ENCODE measurements around the gene SPECC1L.
A peak's percentile ranks its signal among the peaks of the same experiment; 100 is the strongest.
"Not testable (repeated sequence)": the region's sequence is repeated elsewhere in the genome, so short reads cannot be mapped to it uniquely, and the experiment has no call there.

SPECC1L gene

DNA sequence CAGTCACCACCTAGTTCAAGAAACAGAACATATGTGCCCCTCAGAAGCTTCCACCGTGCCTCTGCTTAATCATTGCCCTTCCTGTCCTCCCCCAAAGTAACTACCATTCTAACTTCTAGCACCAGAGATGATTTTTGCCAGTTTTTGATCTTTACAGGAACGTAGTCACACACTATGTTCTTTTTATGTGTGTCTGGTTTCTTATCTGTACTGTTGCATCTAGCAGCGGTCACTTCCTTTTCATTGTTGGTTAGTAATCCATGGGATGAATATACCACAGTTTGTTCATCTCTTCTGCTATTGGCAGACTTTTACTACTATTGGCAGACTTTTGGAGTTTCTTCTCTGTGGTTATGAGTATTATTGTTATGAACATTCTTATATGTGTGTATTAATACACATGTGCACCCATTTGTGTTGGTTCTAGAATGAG, 34.6 kb downstream of the SPECC1L start:
- no peaks in the 10 kb centered on the region for H3K27me3 Mint-ChIP-seq
- H3K4me1 Mint-ChIP-seq: peaks cover 57% of the 10 kb centered on the region
- no peak overlapping the region for H3K4me3 Mint-ChIP-seq
- peaks cover 53% of the 10 kb centered on the region for H3K36me3 Mint-ChIP-seq
- no peak for DNase-seq
- H3K9me3 Mint-ChIP-seq: peaks cover 4% of the 10 kb centered on the region
- peak overlapping the region; percentile 59 for H3K27ac Mint-ChIP-seq
- CTCF ChIA-PET: no interaction called here

DNA sequence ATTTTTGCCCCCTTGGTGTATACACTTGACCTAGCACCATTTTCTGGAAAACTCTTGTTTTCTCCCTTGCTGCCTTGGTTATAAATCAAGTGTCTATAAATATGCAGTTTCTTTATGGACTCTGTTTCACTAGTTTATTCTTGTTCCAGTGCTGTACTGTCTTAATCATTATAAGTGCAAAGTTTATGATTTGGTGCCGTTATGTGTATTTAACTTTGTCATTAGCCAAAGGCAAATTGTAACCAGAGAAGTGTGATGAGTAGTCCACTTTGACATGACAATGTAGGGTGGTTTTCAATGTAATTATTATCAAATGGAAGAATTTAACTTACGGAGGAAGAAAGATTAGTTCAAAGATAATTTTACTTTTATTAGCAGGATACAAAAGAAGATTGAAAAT, 40.3 kb downstream of the SPECC1L start:
- H3K4me3 Mint-ChIP-seq: no peak overlapping the region
- CTCF ChIA-PET: no interaction called here
- no peak for DNase-seq
- peaks cover 13% of the 10 kb centered on the region for H3K4me1 Mint-ChIP-seq
- peaks cover 4% of the 10 kb centered on the region for H3K9me3 Mint-ChIP-seq
- no peak overlapping the region for H3K27ac Mint-ChIP-seq
- H3K27me3 Mint-ChIP-seq: no peaks in the 10 kb centered on the region
- peaks cover 50% of the 10 kb centered on the region for H3K36me3 Mint-ChIP-seq

DNA sequence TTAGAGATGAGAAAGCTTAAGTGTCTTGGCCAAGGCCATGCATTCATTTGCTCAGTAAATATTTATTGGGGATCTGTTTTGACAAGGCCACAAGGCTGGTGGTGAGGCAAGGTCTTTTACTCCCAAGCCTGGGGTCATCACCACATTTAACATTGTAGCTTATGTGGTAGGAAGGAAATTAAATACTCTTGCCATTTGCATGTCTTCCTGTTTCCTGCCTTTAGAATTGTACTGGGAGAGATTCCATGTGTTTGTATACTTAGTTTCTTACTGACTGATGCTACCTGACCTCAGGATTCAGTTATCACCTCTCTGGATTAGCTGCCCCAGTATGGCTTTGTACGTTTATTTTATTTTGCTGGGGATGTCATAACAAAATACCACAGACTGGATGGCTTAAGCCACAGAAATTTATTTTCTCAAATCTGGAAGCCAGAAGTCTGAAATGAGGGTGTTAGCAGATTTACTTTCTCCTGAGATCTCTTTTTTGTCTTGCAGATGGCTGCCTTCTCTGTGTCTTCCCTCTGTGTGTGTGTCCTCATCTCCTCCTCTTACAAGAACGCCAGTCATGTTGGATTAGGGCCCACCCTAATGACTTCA, 44.8 kb downstream of the SPECC1L start:
- H3K36me3 Mint-ChIP-seq: peaks cover 30% of the 10 kb centered on the region
- no peaks in the 10 kb centered on the region for H3K27me3 Mint-ChIP-seq
- H3K4me3 Mint-ChIP-seq: no peak overlapping the region
- peaks cover 10% of the 10 kb centered on the region for H3K4me1 Mint-ChIP-seq
- CTCF ChIA-PET: interaction anchor here (0.9 kb wide), 1 partner anchor 17 kb away, joined by 3 read pairs; no protein-coding TSS in a partner anchor
- peak overlapping the region; percentile 31 for H3K27ac Mint-ChIP-seq
- DNase-seq: no peak
- no peaks in the 10 kb centered on the region for H3K9me3 Mint-ChIP-seq

DNA sequence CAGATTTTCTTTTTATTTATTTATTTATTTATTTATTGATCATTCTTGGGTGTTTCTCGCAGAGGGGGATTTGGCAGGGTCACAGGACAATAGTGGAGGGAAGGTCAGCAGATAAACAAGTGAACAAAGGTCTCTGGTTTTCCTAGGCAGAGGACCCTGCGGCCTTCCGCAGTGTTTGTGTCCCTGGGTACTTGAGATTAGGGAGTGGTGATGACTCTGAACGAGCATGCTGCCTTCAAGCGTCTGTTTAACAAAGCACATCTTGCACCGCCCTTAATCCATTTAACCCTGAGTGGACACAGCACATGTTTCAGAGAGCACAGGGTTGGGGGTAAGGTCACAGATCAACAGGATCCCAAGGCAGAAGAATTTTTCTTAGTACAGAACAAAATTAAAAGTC, 45.6 kb downstream of the SPECC1L start:
- peaks cover 26% of the 10 kb centered on the region for H3K36me3 Mint-ChIP-seq
- H3K27me3 Mint-ChIP-seq, H3K4me3 Mint-ChIP-seq, H3K27ac Mint-ChIP-seq, CTCF ChIA-PET, DNase-seq, H3K9me3 Mint-ChIP-seq, H3K4me1 Mint-ChIP-seq: not testable (repeated sequence)

DNA sequence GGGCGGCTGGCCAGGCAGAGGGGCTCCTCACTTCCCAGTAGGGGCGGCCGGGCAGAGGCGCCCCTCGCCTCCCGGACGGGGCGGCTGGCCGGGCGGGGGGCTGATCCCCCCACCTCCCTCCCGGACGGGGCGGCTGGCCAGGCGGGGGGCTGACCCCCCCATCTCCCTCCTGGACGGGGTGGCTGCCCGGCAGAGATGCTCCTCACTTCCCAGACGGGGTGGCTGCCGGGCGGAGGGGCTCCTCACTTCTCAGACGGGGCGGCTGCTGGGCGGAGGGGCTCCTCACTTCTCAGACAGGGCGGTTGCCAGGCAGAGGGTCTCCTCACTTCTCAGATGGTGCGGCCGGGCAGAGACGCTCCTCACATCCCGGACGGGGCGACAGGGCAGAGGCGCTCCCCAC, 46.9 kb downstream of the SPECC1L start:
- H3K4me3 Mint-ChIP-seq, CTCF ChIA-PET, DNase-seq, H3K27ac Mint-ChIP-seq, H3K27me3 Mint-ChIP-seq, H3K9me3 Mint-ChIP-seq: not testable (repeated sequence)
- Mint-ChIP-seq H3K36me3 (peaks cover 38% of the 10 kb centered on the region), H3K4me1 (peaks cover 12% of the 10 kb centered on the region)

DNA sequence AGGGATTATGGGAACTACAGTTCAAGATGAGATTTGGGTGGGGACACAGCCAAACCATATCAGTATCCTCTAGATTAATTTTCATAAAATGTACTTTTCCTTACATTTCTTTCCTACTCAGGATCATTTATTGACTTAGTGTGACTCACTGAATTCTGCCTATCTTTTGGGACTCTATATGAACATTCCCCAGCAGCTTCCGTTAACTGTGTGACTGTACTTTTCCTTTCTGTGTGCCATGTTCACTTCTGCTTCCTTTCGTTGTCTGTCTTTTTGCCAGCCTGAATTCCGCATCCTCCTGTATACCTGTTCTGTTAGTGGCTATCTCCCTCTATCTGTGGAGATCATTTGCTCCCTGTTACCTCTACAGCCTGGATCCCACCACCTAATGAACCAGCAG, 48.8 kb downstream of the SPECC1L start:
- CTCF ChIA-PET: no interaction called here
- Mint-ChIP-seq H3K9me3 (no peaks in the 10 kb centered on the region), H3K4me3 (no peak overlapping the region), H3K4me1 (peaks cover 20% of the 10 kb centered on the region), H3K36me3 (peaks cover 33% of the 10 kb centered on the region), H3K27me3 (no peaks in the 10 kb centered on the region), H3K27ac (no peak overlapping the region)
- DNase-seq: no peak

DNA sequence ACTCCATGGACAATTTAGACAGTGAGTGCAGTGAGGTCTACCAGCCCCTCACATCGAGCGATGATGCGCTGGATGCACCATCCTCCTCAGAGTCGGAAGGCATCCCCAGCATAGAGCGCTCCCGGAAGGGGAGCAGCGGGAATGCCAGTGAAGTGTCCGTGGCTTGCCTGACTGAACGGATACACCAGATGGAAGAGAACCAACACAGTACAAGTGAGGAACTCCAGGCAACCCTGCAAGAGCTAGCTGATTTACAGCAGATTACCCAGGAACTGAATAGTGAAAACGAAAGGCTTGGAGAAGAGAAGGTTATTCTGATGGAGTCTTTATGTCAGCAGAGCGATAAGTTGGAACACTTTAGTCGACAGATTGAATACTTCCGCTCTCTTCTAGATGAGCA, 51.4 kb downstream of the SPECC1L start:
- Mint-ChIP-seq H3K4me1 (peaks cover 29% of the 10 kb centered on the region), H3K27me3 (no peaks in the 10 kb centered on the region), H3K36me3 (peaks cover 20% of the 10 kb centered on the region), H3K9me3 (no peaks in the 10 kb centered on the region), H3K4me3 (no peak overlapping the region), H3K27ac (no peak overlapping the region)
- no peak for DNase-seq
- CTCF ChIA-PET: interaction anchor here (1.2 to 3.1 kb wide), 4 partner anchors 50 to 204 kb away, joined by 3 to 20 read pairs (median 4); no protein-coding TSS in a partner anchor

DNA sequence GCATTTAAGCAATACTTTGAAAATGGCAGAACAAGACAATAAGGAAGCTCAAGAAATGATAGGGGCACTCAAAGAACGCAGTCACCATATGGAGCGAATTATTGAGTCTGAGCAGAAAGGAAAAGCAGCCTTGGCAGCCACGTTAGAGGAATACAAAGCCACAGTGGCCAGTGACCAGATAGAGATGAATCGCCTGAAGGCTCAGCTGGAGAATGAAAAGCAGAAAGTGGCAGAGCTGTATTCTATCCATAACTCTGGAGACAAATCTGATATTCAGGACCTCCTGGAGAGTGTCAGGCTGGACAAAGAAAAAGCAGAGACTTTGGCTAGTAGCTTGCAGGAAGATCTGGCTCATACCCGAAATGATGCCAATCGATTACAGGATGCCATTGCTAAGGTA, 51.9 kb downstream of the SPECC1L start:
- DNase-seq: no peak
- H3K4me1 Mint-ChIP-seq: peaks cover 29% of the 10 kb centered on the region
- H3K4me3 Mint-ChIP-seq: no peak overlapping the region
- no peaks in the 10 kb centered on the region for H3K9me3 Mint-ChIP-seq
- H3K27me3 Mint-ChIP-seq: no peaks in the 10 kb centered on the region
- H3K36me3 Mint-ChIP-seq: peaks cover 22% of the 10 kb centered on the region
- CTCF ChIA-PET: interaction anchor here (1.2 to 3.1 kb wide), 5 partner anchors 50 to 203 kb away, joined by 3 to 20 read pairs (median 6); no protein-coding TSS in a partner anchor
- no peak overlapping the region for H3K27ac Mint-ChIP-seq

DNA sequence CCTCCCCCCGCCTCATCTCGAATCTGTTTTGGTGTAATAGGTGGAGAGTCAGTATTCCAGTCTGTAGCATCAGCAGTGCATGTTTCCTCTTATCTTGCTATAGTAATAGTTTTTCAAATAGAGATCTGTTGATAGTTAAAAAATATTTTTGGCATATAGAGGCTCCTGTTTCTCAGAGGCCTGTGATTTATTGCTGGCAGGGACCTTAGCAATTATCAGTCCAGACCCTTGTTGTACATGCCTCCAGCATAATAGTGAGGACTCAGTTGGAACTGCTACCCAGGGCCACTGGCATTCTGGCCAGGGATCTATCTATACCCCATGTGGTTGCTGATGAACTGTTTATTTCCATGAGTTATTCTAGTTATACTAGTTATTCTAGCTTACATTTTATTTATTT, 52.6 kb downstream of the SPECC1L start:
- H3K36me3 Mint-ChIP-seq: peaks cover 26% of the 10 kb centered on the region
- CTCF ChIA-PET: interaction anchor here (0.9 to 3.1 kb wide), 6 partner anchors 12 to 203 kb away, joined by 3 to 20 read pairs (median 8); no protein-coding TSS in a partner anchor
- H3K27me3 Mint-ChIP-seq: no peaks in the 10 kb centered on the region
- no peak overlapping the region for H3K27ac Mint-ChIP-seq
- H3K4me3 Mint-ChIP-seq: no peak overlapping the region
- no peak for DNase-seq
- peaks cover 34% of the 10 kb centered on the region for H3K4me1 Mint-ChIP-seq
- H3K9me3 Mint-ChIP-seq: no peaks in the 10 kb centered on the region

DNA sequence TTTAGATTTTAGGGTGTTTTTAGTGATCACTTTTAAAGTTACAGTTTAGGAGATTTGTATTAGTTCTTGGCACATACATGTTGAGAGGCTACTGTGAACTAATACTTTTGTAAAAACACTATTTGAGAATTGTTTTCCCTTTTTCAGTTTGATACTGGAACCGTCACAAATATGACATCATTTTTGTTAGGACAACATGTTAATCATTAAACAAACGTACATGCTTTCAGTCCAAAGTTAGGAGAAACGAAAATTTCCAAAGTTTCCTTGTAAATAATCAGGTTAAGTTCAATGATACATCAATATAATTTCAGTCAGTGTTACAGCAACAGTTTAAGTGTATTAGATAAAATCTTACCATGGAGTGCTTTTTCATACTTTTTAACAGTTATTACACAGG, 53.1 kb downstream of the SPECC1L start:
- peaks cover 35% of the 10 kb centered on the region for H3K4me1 Mint-ChIP-seq
- H3K27me3 Mint-ChIP-seq: no peaks in the 10 kb centered on the region
- peak overlapping the region; percentile 76 for H3K27ac Mint-ChIP-seq
- H3K9me3 Mint-ChIP-seq: no peaks in the 10 kb centered on the region
- H3K36me3 Mint-ChIP-seq: peaks cover 27% of the 10 kb centered on the region
- no peak for DNase-seq
- H3K4me3 Mint-ChIP-seq: no peak overlapping the region
- CTCF ChIA-PET: interaction anchor here (0.9 to 2.5 kb wide), 4 partner anchors 12 to 202 kb away, joined by 3 to 12 read pairs (median 8); no protein-coding TSS in a partner anchor

DNA sequence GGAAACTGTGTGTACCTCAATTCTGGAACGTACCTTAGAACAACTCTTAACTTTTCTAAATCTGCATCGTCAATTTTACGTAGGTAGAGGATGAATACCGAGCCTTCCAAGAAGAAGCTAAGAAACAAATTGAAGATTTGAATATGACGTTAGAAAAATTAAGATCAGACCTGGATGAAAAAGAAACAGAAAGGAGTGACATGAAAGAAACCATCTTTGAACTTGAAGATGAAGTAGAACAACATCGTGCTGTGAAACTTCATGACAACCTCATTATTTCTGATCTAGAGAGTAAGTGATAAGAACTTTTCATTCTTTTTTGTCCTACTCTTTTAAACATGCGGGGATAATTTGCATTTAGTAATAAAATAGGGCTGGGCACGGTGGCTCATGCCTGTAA, 53.5 kb downstream of the SPECC1L start:
- peak overlapping the region; percentile 76 for H3K27ac Mint-ChIP-seq
- H3K9me3 Mint-ChIP-seq: no peaks in the 10 kb centered on the region
- peaks cover 30% of the 10 kb centered on the region for H3K36me3 Mint-ChIP-seq
- CTCF ChIA-PET: interaction anchor here (0.9 to 2.5 kb wide), 4 partner anchors 11 to 202 kb away, joined by 3 to 12 read pairs (median 8); no protein-coding TSS in a partner anchor
- H3K4me1 Mint-ChIP-seq: peaks cover 40% of the 10 kb centered on the region
- no peaks in the 10 kb centered on the region for H3K27me3 Mint-ChIP-seq
- no peak for DNase-seq
- H3K4me3 Mint-ChIP-seq: peak overlapping the region; percentile 4

DNA sequence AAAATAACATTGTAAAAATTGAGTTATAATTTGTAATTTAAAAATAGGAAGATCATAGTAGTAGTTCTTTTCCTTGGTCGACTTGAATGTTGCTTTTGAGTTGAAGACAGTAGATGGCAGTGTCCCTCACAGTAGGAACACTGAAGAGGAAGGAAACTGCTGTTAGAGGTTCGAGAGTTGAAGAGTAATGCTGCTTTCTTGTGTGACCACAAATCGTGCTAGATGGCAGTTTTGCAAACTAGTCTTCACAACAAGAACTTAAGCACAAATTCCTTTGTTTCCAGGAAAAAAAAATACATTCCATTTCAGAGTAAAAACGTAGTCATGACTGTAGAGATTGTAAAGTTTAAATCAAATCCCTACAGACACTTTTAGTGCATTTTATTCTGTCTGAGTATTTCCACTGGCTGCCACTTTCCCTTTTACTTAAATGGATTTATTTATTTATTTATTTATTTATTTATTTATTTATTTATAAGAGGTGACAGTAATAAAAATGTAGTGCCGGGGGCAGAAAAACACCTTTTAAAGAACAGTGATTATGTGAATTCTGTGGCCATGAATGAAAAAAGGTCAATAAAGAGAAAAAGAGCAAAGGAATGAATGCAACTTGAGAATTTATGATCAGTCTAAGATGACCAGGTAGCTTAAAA, 54.6 kb downstream of the SPECC1L start:
- Mint-ChIP-seq H3K4me3 (peak overlapping the region; percentile 11), H3K9me3 (no peaks in the 10 kb centered on the region), H3K27ac (peak overlapping the region; percentile 66), H3K4me1 (peaks cover 50% of the 10 kb centered on the region), H3K36me3 (peaks cover 38% of the 10 kb centered on the region), H3K27me3 (no peaks in the 10 kb centered on the region)
- CTCF ChIA-PET: interaction anchor here (0.7 to 2.5 kb wide), 6 partner anchors 83 to 201 kb away, joined by 3 to 12 read pairs (median 4); no protein-coding TSS in a partner anchor
- peak; percentile 43 for DNase-seq

DNA sequence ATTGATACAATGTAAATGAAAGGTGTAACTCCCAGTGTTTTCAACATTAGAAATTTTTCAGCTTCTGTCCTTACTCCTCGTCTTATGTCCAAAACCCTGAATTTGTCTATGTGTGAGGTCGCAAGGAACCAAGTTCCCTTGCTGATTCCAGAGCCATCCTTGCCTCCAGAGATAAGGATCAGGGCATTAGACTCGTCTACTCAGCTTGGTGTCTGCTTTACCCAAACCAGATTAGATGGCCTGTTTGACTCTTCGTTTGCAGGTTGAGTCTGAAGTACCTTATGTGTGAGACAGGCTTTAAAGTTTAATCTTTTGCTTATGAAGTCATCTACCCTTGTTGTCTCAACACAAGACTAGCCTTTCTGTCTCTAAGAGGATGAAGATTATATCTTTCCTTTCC, 55.6 kb downstream of the SPECC1L start:
- Mint-ChIP-seq H3K4me1 (peaks cover 56% of the 10 kb centered on the region), H3K27me3 (no peaks in the 10 kb centered on the region), H3K4me3 (no peak overlapping the region), H3K27ac (no peak overlapping the region), H3K36me3 (peaks cover 47% of the 10 kb centered on the region), H3K9me3 (no peaks in the 10 kb centered on the region)
- CTCF ChIA-PET: interaction anchor here (0.7 to 1.4 kb wide), 4 partner anchors 96 to 196 kb away, joined by 3 to 4 read pairs (median 4); no protein-coding TSS in a partner anchor
- no peak for DNase-seq

DNA sequence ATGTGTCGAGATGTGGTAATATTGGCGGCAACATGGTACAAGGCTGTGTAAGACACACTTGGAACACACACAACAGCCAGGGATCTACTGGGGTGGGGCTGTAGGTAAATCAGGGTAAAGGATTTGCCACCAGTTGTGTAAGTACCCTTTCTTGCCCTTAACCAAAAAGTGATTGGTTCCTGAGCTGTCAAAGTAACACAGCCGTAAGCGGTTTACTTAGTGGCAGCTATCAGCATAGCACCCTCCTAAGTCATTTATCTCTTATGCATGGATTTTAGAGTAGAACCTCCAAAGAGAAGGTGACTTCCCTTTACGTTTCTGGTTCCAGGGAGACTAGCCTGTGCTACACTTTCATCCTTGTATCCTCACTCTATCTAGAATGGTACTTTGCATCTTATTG, 57.2 kb downstream of the SPECC1L start:
- Mint-ChIP-seq H3K27ac (no peak overlapping the region), H3K4me1 (peaks cover 54% of the 10 kb centered on the region), H3K4me3 (no peak overlapping the region), H3K27me3 (no peaks in the 10 kb centered on the region), H3K36me3 (peaks cover 39% of the 10 kb centered on the region), H3K9me3 (no peaks in the 10 kb centered on the region)
- DNase-seq: no peak
- CTCF ChIA-PET: interaction anchor here (0.6 kb wide), 1 partner anchor 24 kb away, joined by 3 read pairs; no protein-coding TSS in a partner anchor

DNA sequence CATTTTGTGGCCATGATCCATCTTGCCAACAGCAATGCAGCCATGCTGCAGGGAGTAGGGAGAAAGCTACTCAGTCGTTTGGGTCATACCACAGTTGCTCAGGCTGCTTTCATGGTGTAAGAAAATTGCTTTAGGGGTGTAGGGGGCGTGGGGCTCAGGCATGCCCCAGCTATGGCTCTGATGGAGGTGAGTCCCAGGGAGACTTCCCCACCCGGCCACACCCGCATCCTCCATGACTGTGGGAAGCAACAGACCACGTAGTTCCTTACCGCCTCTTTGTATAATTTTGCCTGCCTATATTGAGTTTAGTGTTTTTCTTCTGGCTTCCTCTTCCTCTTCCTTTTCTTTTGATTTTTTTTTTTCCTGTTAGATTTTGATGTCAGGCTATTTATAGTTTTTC, 58.8 kb downstream of the SPECC1L start:
- Mint-ChIP-seq H3K36me3 (peaks cover 39% of the 10 kb centered on the region), H3K4me1 (peaks cover 49% of the 10 kb centered on the region), H3K9me3 (no peaks in the 10 kb centered on the region), H3K27ac (peak overlapping the region; percentile 77), H3K27me3 (no peaks in the 10 kb centered on the region), H3K4me3 (no peak overlapping the region)
- CTCF ChIA-PET: no interaction called here
- DNase-seq: no peak

Measured in activated naive CD4-positive, alpha-beta T cell treated with anti-CD3 and anti-CD28 coated beads, Interleukin-2, amount 10 ng/mL, durations not matched to agents 7 days and 5 days (primary cell).